HEK293 (cell line): ENCODE results near the gene GSTP1.

Experiments
- ZNF10 ChIP-seq: fragments of 450-650 bp; formaldehyde crosslinking; IDR thresholded peaks from 2 replicates; pipeline ENCODE4 v1.5.1; 2017; ENCODE audit warnings: missing biosample characterization, missing genetic modification characterization
- TF ChIP-seq, protein P1 (sequence below): fragments of 450-650 bp; formaldehyde crosslinking; IDR thresholded peaks from 2 replicates; pipeline ENCODE4 v1.5.1; 2016; ENCODE audit warnings: missing biosample characterization, missing genetic modification characterization
- TF ChIP-seq, protein P2 (sequence below): fragments of 450-650 bp; formaldehyde crosslinking; IDR thresholded peaks from 2 replicates; pipeline ENCODE4 v1.5.1; 2017; ENCODE audit warnings: missing biosample characterization, missing genetic modification characterization

DNA sequence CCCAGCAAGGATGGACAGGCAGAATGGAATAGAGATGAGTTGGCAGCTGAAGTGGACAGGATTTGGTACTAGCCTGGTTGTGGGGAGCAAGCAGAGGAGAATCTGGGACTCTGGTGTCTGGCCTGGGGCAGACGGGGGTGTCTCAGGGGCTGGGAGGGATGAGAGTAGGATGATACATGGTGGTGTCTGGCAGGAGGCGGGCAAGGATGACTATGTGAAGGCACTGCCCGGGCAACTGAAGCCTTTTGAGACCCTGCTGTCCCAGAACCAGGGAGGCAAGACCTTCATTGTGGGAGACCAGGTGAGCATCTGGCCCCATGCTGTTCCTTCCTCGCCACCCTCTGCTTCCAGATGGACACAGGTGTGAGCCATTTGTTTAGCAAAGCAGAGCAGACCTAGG lies 2.3 kb downstream of the GSTP1 start:
- TF ChIP-seq ZNF10 (tag by site-specific recombination) = no peak
- TF ChIP-seq, protein P1, sequence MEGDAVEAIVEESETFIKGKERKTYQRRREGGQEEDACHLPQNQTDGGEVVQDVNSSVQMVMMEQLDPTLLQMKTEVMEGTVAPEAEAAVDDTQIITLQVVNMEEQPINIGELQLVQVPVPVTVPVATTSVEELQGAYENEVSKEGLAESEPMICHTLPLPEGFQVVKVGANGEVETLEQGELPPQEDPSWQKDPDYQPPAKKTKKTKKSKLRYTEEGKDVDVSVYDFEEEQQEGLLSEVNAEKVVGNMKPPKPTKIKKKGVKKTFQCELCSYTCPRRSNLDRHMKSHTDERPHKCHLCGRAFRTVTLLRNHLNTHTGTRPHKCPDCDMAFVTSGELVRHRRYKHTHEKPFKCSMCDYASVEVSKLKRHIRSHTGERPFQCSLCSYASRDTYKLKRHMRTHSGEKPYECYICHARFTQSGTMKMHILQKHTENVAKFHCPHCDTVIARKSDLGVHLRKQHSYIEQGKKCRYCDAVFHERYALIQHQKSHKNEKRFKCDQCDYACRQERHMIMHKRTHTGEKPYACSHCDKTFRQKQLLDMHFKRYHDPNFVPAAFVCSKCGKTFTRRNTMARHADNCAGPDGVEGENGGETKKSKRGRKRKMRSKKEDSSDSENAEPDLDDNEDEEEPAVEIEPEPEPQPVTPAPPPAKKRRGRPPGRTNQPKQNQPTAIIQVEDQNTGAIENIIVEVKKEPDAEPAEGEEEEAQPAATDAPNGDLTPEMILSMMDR (tag by site-specific recombination) = no peak
- TF ChIP-seq, protein P2, sequence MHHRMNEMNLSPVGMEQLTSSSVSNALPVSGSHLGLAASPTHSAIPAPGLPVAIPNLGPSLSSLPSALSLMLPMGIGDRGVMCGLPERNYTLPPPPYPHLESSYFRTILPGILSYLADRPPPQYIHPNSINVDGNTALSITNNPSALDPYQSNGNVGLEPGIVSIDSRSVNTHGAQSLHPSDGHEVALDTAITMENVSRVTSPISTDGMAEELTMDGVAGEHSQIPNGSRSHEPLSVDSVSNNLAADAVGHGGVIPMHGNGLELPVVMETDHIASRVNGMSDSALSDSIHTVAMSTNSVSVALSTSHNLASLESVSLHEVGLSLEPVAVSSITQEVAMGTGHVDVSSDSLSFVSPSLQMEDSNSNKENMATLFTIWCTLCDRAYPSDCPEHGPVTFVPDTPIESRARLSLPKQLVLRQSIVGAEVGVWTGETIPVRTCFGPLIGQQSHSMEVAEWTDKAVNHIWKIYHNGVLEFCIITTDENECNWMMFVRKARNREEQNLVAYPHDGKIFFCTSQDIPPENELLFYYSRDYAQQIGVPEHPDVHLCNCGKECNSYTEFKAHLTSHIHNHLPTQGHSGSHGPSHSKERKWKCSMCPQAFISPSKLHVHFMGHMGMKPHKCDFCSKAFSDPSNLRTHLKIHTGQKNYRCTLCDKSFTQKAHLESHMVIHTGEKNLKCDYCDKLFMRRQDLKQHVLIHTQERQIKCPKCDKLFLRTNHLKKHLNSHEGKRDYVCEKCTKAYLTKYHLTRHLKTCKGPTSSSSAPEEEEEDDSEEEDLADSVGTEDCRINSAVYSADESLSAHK (tag by site-specific recombination) = no peak
